Kidney epithelial cell (primary cell): ENCODE results near the gene CYP2W1. TPM values are rescaled to one million over a fixed set of nuclear protein-coding genes. Genes with fewer than 3 reads are reported as not detected.
A peak's percentile ranks its signal among the peaks of the same experiment; 100 is the strongest.

Experiments
- DNase-seq: peaks from one replicate; pipeline ENCODE4 v3.0.0-alpha.2; 2010; ENCODE audit warnings: low read depth
- H3K27me3 ChIP-seq: 2 replicates; pipeline ENCODE4 v1.6.0; 2011; ENCODE audit warnings: low read length; ENCODE audit not compliant: control insufficient read depth, insufficient read depth
- H3K36me3 ChIP-seq: 2 replicates; pipeline ENCODE4 v1.5.1; 2011; ENCODE audit warnings: low read length; ENCODE audit not compliant: control insufficient read depth, insufficient read depth
- H3K4me3 ChIP-seq: 2 replicates; pipeline ENCODE4 v1.5.1; 2011; ENCODE audit warnings: low read depth, mild to moderate bottlenecking, control low read depth, low read length
- CTCF ChIP-seq: IDR thresholded peaks from 2 replicates; pipeline ENCODE4 v1.5.1; 2011; ENCODE audit warnings: mild to moderate bottlenecking, moderate library complexity, low read length, control low read depth, inconsistent platforms; ENCODE audit not compliant: insufficient read depth, poor library complexity, severe bottlenecking
- total RNA-seq: library from RNA; depleted of rRNA; stranded (reverse); fragments of >200 nt; gene quantifications from 2 replicates; pipeline ENCODE4 v1.2.3, GENCODE V29; 2015

Gene CYP2W1
- total RNA-seq, 1 donor from 2014 or later, result not detected

- Histone ChIP-seq H3K27me3 (no peaks in the 10 kb centered on the region), H3K4me3 (no peak overlapping the region), H3K36me3 (peaks cover 4% of the 10 kb centered on the region)
- no peak for DNase-seq
- TF ChIP-seq CTCF, result no peak
These were observed 10.9 kb upstream of the CYP2W1 start for GRCh38 chr7:972110-972509.

- DNase-seq, result no peak
- no peak for TF ChIP-seq CTCF
- Histone ChIP-seq H3K4me3 (no peak overlapping the region), H3K27me3 (no peaks in the 10 kb centered on the region), H3K36me3 (peaks cover 4% of the 10 kb centered on the region)
These were observed 10.2 kb upstream of the CYP2W1 start for GRCh38 chr7:972676-973309.

- H3K36me3 ChIP-seq, result peaks cover 3% of the 10 kb centered on the region
- no peak for TF ChIP-seq CTCF
- no peaks in the 10 kb centered on the region for H3K27me3 ChIP-seq
- H3K4me3 ChIP-seq, result no peak overlapping the region
- DNase-seq, result no peak
These were observed 9.7 kb upstream of the CYP2W1 start for GRCh38 chr7:973312-973711.

GRCh38 chr7:974172-974571, 8.8 kb upstream of the CYP2W1 start:
- H3K36me3 ChIP-seq, result peaks cover 3% of the 10 kb centered on the region
- H3K27me3 ChIP-seq, result no peaks in the 10 kb centered on the region
- no peak for DNase-seq
- no peak for TF ChIP-seq CTCF
- H3K4me3 ChIP-seq, result peak overlapping the region; percentile 97

GRCh38 chr7:974820-975681, 7.9 kb upstream of the CYP2W1 start, which contains the start of gene COX19:
Gene COX19 (minus strand): TSS chr7:975549. CDS start chr7:975509, 40 bp downstream.
- TF ChIP-seq CTCF, result no peak
- peak; percentile 43 for DNase-seq
- no peaks in the 10 kb centered on the region for H3K27me3 ChIP-seq
- peak within 1 kb of the TSS; percentile 97 for H3K4me3 ChIP-seq
- H3K36me3 ChIP-seq, result peaks cover 3% of the 10 kb centered on the region
